Aorta (tissue), 5 donors: ENCODE data around the gene AIFM1. TPM values are rescaled to one million over a fixed set of nuclear protein-coding genes. Genes with fewer than 3 reads are reported as not detected.
A peak's percentile ranks its signal among the peaks of the same experiment; 100 is the strongest.

Experiments used
- ATAC-seq: fragments of 200-7000 bp; cut with Tn5 transposase; one replicate; pipeline ENCODE4 v1.9.1; 2022; ENCODE audit warnings: moderate library complexity; ENCODE audit not compliant: low FRiP score
- DNase-seq, 2 donors: peaks; one replicate each; pipeline ENCODE4 v3.0.0-alpha.2; 2020
- H3K27ac ChIP-seq, 2 donors: one replicate each; pipeline ENCODE4 v1.5.1; 2013; ENCODE audit warnings: low read length in 2 of 2, mild to moderate bottlenecking in 2 of 2, moderate library complexity in 2 of 2, control low read depth in 1 of 2, inconsistent platforms in 1 of 2, low read depth in 1 of 2
- H3K27me3 ChIP-seq, 2 donors: one replicate each; pipeline ENCODE4 v1.6.1; 2013; ENCODE audit warnings: control low read depth in 1 of 2, low read length in 1 of 2, mild to moderate bottlenecking in 1 of 2, moderate library complexity in 1 of 2; ENCODE audit not compliant: insufficient read depth in 2 of 2, control insufficient read depth in 1 of 2
- H3K36me3 ChIP-seq, 2 donors: one replicate each; pipeline ENCODE4 v1.6.1; 2013; ENCODE audit warnings: control low read depth in 1 of 2, low read length in 1 of 2, mild to moderate bottlenecking in 1 of 2; ENCODE audit not compliant: insufficient read depth in 2 of 2, control insufficient read depth in 1 of 2
- H3K4me1 ChIP-seq, 2 donors: one replicate each; pipeline ENCODE4 v1.6.1; 2013; ENCODE audit warnings: low read length in 2 of 2, control low read depth in 1 of 2, mild to moderate bottlenecking in 1 of 2, moderate library complexity in 1 of 2; ENCODE audit not compliant: insufficient read depth in 2 of 2, control insufficient read depth in 1 of 2
- H3K4me3 ChIP-seq, 2 donors: one replicate each; pipeline ENCODE4 v1.5.1; 2013; ENCODE audit warnings: low read length in 2 of 2, control low read depth in 1 of 2, mild to moderate bottlenecking in 1 of 2
- H3K9me3 ChIP-seq: one replicate; pipeline ENCODE4 v1.6.1; 2013; ENCODE audit warnings: mild to moderate bottlenecking, low read length; ENCODE audit not compliant: control insufficient read depth
- WGBS, 2 donors: extraction: QIAGEN DNeasy Blood & Tissue Kit; methylation state at CpG; one replicate each; pipeline ENCODE4 v1.1.7; 2013; 5-methylcytosine and 5-hydroxymethylcytosine counted together
- intact Hi-C, 2 donors: fragments of 100-400 bp; cut with DNase I; formaldehyde crosslinking; loops; one replicate each; pipeline versions ENCODE4 v1.14.2 to v1.15.0; 2022
- polyA plus RNA-seq, 2 donors: library from polyadenylated mRNA; stranded (reverse); fragments of 200-250 nt; gene quantifications; one replicate each; pipeline ENCODE4 v1.2.3, GENCODE V29; 2013
- total RNA-seq, 2 donors: library from RNA; stranded (reverse); fragmentation: NEBNext Ultra II Directional; extraction: Animal tissue kit (Norgen Biotek cat#: 25700); gene quantifications; one replicate each; pipeline ENCODE4 v1.2.1, GENCODE V29; 2021
- donor health status: healthy with polysubstance abuse.
- donor health status: Bipolar disorder and iron deficiency.
- donor health status: DM: no; HTN: no; CAD: no.
- donor health status: DM: no; HTN: no; CAD: no.
- donor health status: DM: yes; HTN: yes; CAD: no.

The AIFM1 gene
- total and polyA plus RNA-seq, 4 donors: 12.7 to 17.0 (median 16.2) TPM

DNA sequence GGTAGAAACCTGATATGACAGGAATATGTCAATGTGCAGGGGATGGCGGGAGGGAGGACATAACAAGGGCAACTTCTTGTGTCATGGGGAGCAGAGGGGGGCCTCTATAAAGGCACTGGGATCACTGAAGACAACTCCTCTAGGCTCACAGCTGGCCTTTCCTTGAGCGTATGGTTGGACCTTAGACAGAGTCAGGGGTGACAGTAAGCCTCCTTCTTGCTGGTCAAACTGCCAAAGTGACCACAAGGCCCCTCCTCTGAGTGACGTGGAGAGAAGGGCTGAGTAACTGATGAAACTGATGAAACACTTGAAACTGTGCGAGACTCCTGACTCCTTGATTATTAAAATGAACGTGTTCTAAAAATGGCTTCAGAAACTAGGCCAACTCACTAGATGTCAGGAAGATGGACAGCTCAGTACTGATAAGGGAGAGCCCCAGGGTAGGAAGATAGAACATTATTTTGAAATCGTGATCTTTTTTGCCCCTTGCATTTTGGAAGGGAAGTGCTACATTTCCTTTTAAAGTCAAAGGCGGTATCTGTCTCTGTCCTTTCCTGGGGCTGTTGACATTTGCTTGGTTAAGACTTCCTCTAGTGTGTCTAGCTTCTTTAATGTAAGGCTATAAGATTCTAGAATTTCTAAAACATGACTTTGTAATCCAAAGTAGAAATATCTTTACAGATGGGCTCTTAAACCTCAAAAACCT, 7.7 kb upstream of the AIFM1 start:
- DNase-seq (peak in 1 of 2 donors; percentile 75), ATAC-seq (peak; percentile 33)
- Histone ChIP-seq H3K4me3 (no peak overlapping the region), H3K27ac (no peak overlapping the region), H3K36me3 (no peaks in the 10 kb centered on the region), H3K27me3 (no peaks in the 10 kb centered on the region), H3K4me1 (peaks cover 0 to 2% of the 10 kb centered on the region in 2 donors), H3K9me3 (no peaks in the 10 kb centered on the region)
- WGBS, 2 donors: 21 to 37% methylated on average over 7 of the region's 7 CpGs
- intact Hi-C loops: loop anchor here in 1 of 2 donors (5.0 kb wide), 1 partner anchor 56 kb away; no protein-coding TSS in a partner anchor

DNA sequence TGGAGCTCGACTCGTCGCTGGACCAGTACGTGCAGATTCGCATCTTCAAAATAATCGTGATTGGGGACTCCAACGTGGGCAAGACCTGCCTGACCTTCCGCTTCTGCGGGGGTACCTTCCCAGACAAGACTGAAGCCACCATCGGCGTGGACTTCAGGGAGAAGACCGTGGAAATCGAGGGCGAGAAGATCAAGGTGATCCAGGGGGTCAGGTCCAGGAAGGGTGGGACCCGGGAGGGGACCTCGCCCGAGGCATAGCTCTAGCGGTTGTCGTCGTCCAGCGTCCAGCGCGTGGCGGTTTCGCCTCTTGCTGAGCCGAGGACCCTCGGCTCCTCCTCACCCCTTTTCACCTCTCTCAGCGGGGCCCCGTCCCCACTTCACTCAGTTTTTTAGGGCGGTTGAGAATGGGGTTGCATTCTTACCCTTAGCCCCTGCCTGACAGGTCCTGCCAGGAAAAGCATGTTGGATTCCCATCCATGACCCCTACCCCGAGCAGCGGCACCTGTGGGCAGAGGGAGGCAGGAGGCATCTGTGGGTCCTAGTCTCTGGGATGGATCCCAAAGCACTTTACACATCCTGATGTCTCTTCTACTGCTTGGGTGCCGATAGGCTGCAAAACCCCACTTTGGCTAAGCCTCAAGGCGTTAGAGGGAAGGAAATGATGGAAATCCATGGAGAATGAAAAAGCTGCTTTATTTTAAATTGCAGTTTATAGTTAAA, 6.6 kb upstream of the AIFM1 start:
- Histone ChIP-seq H3K36me3 (no peaks in the 10 kb centered on the region), H3K9me3 (no peaks in the 10 kb centered on the region), H3K4me3 (no peak overlapping the region), H3K27ac (no peak overlapping the region), H3K27me3 (no peaks in the 10 kb centered on the region), H3K4me1 (peaks cover 0 to 2% of the 10 kb centered on the region in 2 donors)
- 25 to 41% methylated on average over 34 of the region's 34 CpGs for whole genome bisulfite sequencing, 2 donors
- intact Hi-C loops: loop anchor here in 1 of 2 donors (5.0 kb wide), 1 partner anchor 55 kb away; no protein-coding TSS in a partner anchor
- DNase-seq (no peak), ATAC-seq (no peak)

DNA sequence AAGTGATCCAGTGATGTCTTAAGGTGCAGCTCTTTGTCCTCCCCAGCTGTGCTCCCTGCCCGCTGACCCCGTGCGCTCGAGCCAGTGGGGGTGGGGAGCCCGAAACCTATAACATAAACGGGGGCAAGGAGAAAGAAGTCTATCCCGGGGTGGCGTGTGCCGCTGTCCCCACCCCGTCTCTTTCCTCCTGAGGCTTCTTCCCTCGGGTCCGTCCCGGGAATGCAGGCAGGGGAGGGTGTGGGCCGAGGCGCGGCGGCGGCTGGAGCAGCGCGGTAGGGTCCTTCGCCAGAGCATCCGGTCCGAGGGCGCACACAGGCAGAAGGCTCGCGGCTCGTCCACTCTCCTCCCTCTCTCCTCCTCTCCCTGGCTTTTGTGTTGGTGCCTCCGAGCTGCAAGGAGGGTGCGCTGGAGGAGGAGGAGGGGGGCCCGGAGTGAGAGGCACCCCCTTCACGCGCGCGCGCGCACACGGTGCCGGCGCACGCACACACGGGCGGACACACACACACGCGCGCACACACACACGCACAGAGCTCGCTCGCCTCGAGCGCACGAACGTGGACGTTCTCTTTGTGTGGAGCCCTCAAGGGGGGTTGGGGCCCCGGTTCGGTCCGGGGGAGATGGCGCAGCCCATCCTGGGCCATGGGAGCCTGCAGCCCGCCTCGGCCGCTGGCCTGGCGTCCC, 5.9 kb upstream of the AIFM1 start, which contains the start of gene RAB33A:
Gene RAB33A, plus strand, starts transcription at position 517 of the 681 bp plus-strand sequence. Its CDS starts 101 bp downstream, at position 618.
- intact Hi-C loops: loop anchor here in 1 of 2 donors (5.0 kb wide), 1 partner anchor 54 kb away; no protein-coding TSS in a partner anchor
- Histone ChIP-seq H3K36me3 (no peaks in the 10 kb centered on the region), H3K4me3 (no peak within 1 kb of the TSS), H3K4me1 (peaks cover 0 to 2% of the 10 kb centered on the region in 2 donors), H3K9me3 (no peaks in the 10 kb centered on the region), H3K27ac (no peak within 1 kb of the TSS), H3K27me3 (no peaks in the 10 kb centered on the region)
- ATAC-seq (peak; percentile 5), DNase-seq (peak in 1 of 2 donors; percentile 53)
- 1 to 40% methylated on average over 54 to 61 of the region's 61 CpGs for WGBS, 2 donors

DNA sequence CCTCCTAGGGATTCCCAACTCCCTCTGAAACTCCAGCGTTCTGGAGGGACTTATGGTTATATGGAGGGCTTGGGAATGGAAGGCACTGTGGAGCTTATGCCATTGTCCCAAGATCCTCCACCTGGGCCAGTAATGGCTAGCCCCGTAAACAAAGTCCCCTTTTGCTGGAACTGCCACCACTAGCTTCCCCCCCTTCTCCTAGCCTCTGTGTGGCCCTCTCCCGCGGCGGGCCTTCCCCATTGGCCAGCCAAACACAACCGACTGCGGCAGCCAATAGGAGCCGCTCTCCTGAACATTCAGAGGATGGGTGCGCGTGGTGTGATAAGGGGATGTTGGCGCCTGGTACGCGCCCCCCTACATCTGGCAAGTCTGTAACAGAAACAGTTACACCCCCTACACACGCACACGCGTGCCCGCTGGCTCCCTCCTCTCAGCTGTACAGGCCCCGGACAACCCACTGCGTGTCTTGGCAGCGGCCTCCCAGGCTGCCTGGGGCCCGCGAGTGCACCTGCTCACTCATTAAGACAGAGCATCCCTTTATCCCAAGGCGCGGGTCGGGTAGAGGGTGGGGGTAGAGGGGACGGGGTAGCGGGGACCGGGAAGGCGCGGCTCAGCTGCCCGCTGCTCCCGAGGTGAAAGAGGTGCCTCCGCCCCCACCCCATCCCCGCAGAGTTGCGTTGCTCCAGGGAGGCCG, 5.3 kb upstream of the AIFM1 start:
- Histone ChIP-seq H3K27me3 (no peaks in the 10 kb centered on the region), H3K9me3 (no peaks in the 10 kb centered on the region), H3K4me3 (no peak overlapping the region), H3K4me1 (peaks cover 0 to 2% of the 10 kb centered on the region in 2 donors), H3K27ac (no peak overlapping the region), H3K36me3 (no peaks in the 10 kb centered on the region)
- DNase-seq (peak; percentile 64 to 80), ATAC-seq (peak; percentile 34)
- 2 to 31% methylated on average over 36 of the region's 36 CpGs for WGBS, 2 donors
- intact Hi-C loops: loop anchor here in 1 of 2 donors (5.0 kb wide), 1 partner anchor 54 kb away; no protein-coding TSS in a partner anchor

DNA sequence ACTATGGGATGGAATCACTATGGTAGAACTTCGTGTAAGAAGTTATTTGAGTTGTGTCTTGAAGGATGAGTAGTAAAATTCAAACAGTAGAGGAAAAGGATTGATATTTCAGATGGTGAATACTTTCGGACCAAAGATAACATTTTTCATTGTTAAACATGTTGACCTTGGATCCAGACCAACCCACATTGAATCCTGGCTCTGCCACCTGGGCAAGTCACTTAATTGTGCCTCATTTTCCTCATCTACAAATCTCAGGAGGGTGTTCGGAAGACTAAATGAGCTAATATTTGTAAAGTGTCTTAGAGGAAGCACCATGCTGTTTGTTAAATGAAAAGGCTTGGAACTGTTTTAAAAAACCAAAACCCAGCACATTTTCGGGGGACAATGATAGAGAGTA, 1.4 kb upstream of the AIFM1 start:
- no peak for ATAC-seq
- DNase-seq: no peak
- Histone ChIP-seq H3K4me3 (no peak overlapping the region), H3K9me3 (no peaks in the 10 kb centered on the region), H3K27ac (no peak overlapping the region), H3K4me1 (no peaks in the 10 kb centered on the region), H3K36me3 (no peaks in the 10 kb centered on the region), H3K27me3 (no peaks in the 10 kb centered on the region)
- 53 to 57% methylated on average over 4 of the region's 4 CpGs for WGBS, 2 donors
- intact Hi-C loops: loop anchor here in 1 of 2 donors (5.0 kb wide), 1 partner anchor 40 kb away; no protein-coding TSS in a partner anchor

DNA sequence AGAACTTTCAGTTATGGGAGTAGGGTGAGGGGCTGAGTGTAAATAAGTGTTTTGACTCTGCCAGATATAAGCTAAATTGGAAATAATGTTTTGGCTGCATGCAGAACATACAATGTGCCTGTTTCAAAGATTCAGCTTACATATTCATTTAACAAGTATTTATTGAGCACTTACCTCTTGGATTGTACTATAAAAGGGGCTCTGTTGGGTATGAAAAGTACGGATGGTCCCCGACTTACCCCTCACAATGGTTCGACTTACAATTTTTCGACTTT, 799 bp upstream of the AIFM1 start:
- peak overlapping the region; percentile 45 to 82 for H3K4me3 ChIP-seq

DNA sequence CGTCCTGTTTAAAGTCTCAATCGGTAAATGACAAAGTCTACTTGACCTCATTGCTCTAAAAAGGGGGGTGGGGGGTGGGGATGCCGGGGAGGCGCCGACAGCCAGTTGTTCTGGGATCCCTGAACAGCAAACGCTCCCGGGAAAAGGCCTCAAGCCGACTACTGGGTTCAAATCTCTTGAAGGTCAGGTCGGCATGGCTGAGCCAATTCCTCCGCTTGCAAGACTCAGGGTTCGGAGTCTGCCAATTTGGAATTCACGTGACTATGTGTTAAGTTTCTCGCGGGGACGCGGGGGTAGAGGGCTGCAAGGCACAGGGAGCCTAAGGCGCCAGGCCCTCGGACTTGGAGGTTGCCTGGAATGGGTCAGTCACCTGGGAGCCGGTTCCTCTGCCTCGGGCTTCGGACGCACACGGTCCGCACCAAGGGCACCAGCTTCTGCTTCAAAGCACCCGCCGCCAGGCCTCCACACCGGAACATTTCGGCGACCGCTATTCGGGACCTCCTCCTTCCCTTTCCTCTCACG, 399 bp downstream of the AIFM1 start:
- Histone ChIP-seq H3K9me3 (no peaks in the 10 kb centered on the region), H3K4me1 (no peaks in the 10 kb centered on the region), H3K27ac (peak overlapping the region in 1 of 2 donors; percentile 84), H3K4me3 (peak overlapping the region; percentile 33 to 55), H3K36me3 (no peaks in the 10 kb centered on the region), H3K27me3 (no peaks in the 10 kb centered on the region)
- intact Hi-C loops: loop anchor here in 1 of 2 donors (5.0 kb wide), 1 partner anchor 38 kb away; no protein-coding TSS in a partner anchor
- DNase-seq: no peak
- no peak for ATAC-seq
- 1 to 32% methylated on average over 30 to 32 of the region's 32 CpGs for WGBS, 2 donors

More for the DNA sequence above, 799 bp upstream of the AIFM1 start:
- WGBS, 2 donors: 0 to 36% methylated on average over 4 of the region's 4 CpGs
- intact Hi-C loops: loop anchor here in 1 of 2 donors (5.0 kb wide), 1 partner anchor 39 kb away; no protein-coding TSS in a partner anchor
- ATAC-seq: no peak
- Histone ChIP-seq H3K9me3 (no peaks in the 10 kb centered on the region), H3K27me3 (no peaks in the 10 kb centered on the region), H3K4me1 (no peaks in the 10 kb centered on the region), H3K27ac (peak overlapping the region in 1 of 2 donors; percentile 86), H3K36me3 (no peaks in the 10 kb centered on the region)
- DNase-seq: no peak

DNA sequence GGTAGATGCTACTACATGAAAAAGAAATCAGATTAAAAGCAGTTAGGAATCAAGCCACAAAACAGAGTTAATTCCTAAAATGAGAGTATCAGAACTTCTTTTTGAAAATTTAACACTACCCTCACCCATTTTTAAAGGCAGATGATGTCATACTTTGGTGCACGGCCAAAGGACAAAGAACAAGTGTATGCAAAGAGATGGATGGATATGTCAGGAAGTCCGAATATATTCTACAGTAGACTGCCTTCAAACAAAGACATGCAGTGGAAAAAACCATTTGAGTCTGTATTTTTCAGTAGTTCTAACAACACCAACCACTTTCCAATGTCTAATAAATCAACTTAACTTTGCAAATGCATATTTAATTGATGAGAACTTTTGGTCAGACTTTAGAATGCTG, 2.2 kb downstream of the AIFM1 start:
- Histone ChIP-seq H3K27ac (no peak overlapping the region), H3K36me3 (no peaks in the 10 kb centered on the region), H3K4me3 (no peak overlapping the region), H3K4me1 (no peaks in the 10 kb centered on the region), H3K9me3 (no peaks in the 10 kb centered on the region), H3K27me3 (no peaks in the 10 kb centered on the region)
- ATAC-seq: no peak
- 32 to 51% methylated on average over 2 of the region's 2 CpGs for WGBS, 2 donors
- intact Hi-C loops: no loop called here
- no peak for DNase-seq
